GM19240 (cell line): Measurements from ENCODE around the gene MYBBP1A.
A peak's percentile ranks its signal among the peaks of the same experiment; 100 is the strongest.
"Not testable (repeated sequence)": the region's sequence is repeated elsewhere in the genome, so short reads cannot be mapped to it uniquely, and the experiment has no call there.

ENCODE experiments used
- DNase-seq: peaks from one replicate; pipeline ENCODE4 v3.0.0; 2011; ENCODE audit warnings: low spot score; ENCODE audit not compliant: insufficient read length

The MYBBP1A gene, protein sequence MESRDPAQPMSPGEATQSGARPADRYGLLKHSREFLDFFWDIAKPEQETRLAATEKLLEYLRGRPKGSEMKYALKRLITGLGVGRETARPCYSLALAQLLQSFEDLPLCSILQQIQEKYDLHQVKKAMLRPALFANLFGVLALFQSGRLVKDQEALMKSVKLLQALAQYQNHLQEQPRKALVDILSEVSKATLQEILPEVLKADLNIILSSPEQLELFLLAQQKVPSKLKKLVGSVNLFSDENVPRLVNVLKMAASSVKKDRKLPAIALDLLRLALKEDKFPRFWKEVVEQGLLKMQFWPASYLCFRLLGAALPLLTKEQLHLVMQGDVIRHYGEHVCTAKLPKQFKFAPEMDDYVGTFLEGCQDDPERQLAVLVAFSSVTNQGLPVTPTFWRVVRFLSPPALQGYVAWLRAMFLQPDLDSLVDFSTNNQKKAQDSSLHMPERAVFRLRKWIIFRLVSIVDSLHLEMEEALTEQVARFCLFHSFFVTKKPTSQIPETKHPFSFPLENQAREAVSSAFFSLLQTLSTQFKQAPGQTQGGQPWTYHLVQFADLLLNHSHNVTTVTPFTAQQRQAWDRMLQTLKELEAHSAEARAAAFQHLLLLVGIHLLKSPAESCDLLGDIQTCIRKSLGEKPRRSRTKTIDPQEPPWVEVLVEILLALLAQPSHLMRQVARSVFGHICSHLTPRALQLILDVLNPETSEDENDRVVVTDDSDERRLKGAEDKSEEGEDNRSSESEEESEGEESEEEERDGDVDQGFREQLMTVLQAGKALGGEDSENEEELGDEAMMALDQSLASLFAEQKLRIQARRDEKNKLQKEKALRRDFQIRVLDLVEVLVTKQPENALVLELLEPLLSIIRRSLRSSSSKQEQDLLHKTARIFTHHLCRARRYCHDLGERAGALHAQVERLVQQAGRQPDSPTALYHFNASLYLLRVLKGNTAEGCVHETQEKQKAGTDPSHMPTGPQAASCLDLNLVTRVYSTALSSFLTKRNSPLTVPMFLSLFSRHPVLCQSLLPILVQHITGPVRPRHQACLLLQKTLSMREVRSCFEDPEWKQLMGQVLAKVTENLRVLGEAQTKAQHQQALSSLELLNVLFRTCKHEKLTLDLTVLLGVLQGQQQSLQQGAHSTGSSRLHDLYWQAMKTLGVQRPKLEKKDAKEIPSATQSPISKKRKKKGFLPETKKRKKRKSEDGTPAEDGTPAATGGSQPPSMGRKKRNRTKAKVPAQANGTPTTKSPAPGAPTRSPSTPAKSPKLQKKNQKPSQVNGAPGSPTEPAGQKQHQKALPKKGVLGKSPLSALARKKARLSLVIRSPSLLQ (N-terminal part only)

DNA sequence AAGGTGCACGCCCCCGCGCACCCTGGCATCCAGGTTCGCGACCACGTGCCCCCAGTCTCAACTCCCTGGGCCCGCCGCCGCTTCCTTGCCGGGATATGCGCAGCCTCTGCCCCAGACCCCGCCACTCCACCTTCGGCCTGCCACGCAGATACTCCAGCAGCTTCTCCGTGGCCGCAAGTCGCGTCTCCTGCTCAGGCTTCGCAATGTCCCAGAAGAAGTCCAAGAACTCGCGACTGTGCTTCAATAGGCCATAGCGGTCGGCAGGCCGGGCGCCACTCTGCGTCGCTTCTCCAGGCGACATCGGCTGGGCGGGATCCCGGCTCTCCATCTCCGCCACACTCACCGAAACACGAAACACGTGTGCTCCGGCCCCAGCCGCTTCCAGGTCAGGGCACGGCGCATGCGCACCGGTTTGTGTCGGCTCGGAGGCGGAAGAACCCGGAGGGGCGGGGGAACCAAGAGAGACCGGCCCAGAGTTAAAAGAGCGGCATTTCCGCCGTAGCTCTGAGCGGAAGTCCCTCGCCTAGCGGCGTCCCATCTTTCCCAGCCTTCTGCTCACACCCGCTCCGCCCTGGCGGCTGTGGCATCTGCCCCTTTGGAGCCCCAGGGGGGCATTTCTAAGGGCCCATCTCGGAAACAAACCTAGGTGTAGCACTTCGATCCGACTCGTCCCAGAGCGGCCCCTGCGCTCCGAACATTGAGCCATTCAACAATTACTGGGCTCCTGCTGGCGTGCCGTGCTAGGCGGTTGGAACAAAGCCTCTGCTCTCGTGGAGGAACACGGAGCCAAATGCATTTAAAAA lies at the start of gene MYBBP1A:
Gene MYBBP1A (minus strand): TSS at position 388 of the 803 bp plus-strand sequence. CDS start 60 bp downstream, at position 328.
- DNase-seq = peak; percentile 100

DNA sequence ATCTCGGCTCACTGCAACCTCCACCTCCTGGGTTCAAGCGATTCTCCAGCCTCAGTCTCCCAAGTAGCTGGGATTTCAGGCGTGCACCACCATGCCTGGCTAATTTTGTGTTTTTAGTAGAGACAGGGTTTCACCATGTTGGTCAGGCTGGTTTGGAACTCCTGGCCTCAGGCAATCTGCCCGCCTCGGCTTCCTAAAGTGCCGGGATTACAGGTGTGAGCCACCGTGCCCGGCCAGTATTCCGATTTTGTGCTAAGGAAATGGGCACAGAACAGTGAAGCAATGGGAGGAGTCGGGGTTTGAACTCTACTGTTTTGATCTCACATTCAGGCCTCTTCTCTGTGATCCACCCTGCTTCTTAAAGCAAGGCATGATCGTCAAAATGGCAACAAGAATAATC lies 49.6 kb upstream of the MYBBP1A start:
- not testable (repeated sequence) for DNase-seq

GRCh38 chr17:4604111-4604644 lies 49.0 kb upstream of the MYBBP1A start:
- DNase-seq = no peak

GRCh38 chr17:4602041-4602440 lies 46.9 kb upstream of the MYBBP1A start:
- no peak for DNase-seq

DNA sequence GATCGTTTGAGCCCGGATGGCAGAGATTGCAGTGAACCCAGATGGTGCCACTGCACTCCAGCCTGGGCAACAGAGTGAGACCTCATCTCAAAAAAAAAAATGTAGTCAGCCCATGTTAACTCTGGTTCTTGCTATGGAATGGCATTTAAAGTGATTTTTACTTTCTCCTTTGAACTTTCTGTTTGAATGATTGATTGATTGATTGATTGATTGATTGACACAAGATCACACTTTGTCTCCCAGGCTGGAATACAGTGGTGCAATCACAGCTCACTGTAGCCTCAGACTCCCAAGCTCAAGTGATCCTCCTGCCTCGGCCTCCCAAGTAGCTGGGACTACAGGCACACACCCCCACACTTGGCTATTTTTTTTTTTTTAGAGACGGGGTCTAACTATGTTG lies 46.1 kb upstream of the MYBBP1A start:
- DNase-seq = no peak

DNA sequence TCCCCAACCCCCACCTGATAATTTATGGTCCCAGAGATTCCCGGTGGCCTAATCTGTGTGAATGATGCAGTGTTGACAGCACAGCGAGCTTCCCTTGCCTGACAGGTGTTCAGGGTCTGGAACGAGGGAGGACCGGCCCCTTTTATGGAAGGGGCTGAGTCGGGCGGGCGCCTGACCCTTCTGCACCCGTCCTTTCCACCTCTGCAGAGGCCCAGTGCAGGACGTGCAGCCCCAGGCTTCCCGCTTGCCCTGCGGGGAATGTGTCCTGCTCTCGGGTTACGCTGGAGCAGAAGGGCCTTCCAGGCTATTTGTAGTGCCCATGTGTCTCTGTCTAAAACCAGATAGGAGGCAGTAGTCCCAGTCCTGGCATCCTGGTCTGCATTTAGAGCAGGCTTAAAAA lies 45.4 kb upstream of the MYBBP1A start:
- DNase-seq = no peak

GRCh38 chr17:4599505-4600281 lies 44.5 kb upstream of the MYBBP1A start:
- no peak for DNase-seq

- no peak for DNase-seq
Measured at GRCh38 chr17:4598776-4599504, 43.8 kb upstream of the MYBBP1A start.

GRCh38 chr17:4597975-4598374 lies 42.8 kb upstream of the MYBBP1A start:
- DNase-seq = no peak

DNA sequence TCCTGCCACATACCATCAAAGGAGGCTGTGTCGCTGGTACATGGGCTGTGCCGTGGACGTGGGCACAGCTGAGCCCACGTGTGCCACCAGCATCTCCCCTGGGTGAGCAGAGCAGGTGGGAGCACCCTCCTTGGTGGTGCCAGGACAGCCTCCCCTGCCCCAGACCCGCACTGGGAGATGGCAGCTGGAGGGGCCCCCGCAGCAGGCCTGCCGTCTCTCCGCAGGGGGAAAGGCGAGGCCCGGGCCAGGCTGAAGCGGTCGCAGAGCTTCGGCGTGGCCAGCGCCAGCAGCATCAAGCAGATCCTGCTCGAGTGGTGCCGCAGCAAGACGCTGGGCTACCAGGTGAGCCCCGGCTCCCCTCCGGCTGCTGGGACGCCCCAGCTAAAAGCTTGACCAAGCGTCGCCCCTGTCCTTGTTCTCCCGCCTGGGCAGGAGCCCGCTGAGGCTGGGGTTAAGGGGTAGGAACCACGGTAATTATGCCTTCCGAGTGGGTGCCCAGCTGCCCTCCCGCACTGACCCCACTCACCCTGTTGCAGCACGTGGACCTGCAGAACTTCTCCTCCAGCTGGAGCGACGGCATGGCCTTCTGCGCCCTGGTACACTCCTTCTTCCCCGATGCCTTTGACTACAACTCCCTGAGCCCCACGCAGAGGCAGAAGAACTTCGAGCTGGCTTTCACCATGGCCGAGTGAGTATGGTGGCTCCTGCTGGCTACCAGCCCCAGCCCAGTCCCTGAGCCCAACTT lies 41.6 kb upstream of the MYBBP1A start:
- DNase-seq = no peak

- DNase-seq = not testable (repeated sequence)
Measured at GRCh38 chr17:4595685-4596342, 40.6 kb upstream of the MYBBP1A start.

GRCh38 chr17:4594931-4595684 lies 39.9 kb upstream of the MYBBP1A start:
- DNase-seq = no peak

GRCh38 chr17:4594406-4594805 lies 39.2 kb upstream of the MYBBP1A start:
- no peak for DNase-seq

DNA sequence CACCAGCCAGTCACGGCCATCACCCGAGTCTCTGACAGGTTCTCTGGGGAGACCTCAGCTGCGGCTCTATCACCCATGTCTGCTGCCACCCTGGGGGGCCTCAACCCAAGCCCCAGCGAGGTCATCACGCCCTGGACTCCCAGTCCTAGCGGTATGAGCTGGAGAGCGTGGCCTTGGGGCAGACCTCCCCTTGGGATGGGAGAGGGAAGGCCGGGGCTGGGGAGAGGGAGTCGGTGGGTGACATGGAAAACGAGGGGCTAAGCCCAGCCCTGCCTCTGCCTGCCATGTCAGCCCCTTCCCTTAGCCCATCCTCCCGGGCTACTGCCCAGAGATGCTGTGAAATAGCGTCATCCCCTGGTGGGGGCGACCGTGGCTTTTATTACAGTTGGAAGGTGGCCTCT lies 37.8 kb upstream of the MYBBP1A start:
- no peak for DNase-seq

DNA sequence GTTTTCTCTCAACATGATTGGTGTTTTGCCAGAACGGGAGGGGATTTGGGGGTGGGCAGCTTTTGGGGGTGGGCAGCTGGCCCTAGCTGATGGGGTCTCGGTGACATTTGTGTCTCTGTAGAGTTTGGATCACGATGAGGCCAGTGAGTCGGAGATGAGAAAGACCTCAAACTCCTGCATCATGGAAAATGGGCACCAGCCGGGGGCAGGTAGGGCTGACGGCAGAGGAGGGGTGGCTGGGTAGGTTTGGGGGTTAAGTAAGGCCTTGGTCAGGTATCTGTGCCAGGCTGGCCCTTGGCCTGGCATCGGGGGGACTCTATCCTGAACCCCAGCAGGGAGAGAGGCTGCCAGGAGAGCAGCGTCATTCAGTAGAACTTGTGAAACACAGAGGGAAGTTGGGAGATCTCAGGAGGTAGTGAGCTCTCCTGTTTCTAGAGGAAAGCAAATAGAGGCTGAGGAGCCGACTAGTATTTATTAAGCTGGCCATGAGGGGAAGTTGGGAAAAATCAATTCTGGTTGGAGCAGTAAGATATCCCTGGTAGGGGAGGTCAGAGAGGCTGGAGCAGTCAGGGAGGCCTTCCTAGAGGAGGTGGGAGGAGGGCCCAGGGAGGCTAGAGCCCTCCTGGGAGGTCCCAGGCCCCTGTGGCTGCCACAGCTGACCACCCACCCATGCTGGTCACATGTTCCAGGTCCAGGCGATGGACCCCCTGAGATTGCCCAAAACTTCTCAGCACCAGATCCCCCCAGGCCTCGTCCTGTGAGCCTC lies 37.2 kb upstream of the MYBBP1A start:
- DNase-seq = no peak

GRCh38 chr17:4591529-4591928 lies 36.3 kb upstream of the MYBBP1A start:
- no peak for DNase-seq
